ENCODE results near the gene AFAP1.

GRCh38 chr4:7943211-7943610 lies 3.5 kb upstream of the AFAP1 start:
- no peak for TF ChIP-seq CTCF (conservative IDR thresholded peaks at IDR 0.05; ENCODE audit: low read length)
- TF ChIP-seq EZH2phosphoT487 (IDR thresholded peaks at IDR 0.05; ENCODE audit: borderline replicate concordance): no peak

All from Loucy (cell line).